GM21381 (cell line): Measurements from ENCODE around the gene PTPN23.

Experiments used
- ATAC-seq: cut with Tn5 transposase; IDR thresholded peaks from one replicate; pipeline ENCODE4 v1.9.1; 2021; ENCODE audit warnings: mild to moderate bottlenecking, moderate library complexity; ENCODE audit not compliant: unreplicated experiment

The PTPN23 gene

GRCh38 chr3:47370887-47371697 is 9.7 kb upstream of the PTPN23 start:
- no peak for ATAC-seq

- ATAC-seq, result no peak
These were observed 6.2 kb upstream of the PTPN23 start for GRCh38 chr3:47374587-47374986.

GRCh38 chr3:47376393-47376792 is 4.4 kb upstream of the PTPN23 start:
- ATAC-seq, result no peak

- ATAC-seq, result no peak
These were observed 3.6 kb upstream of the PTPN23 start for GRCh38 chr3:47377186-47377585.

GRCh38 chr3:47378869-47379268 is 2.0 kb upstream of the PTPN23 start:
- no peak for ATAC-seq

- ATAC-seq, result no peak
These were observed 1.4 kb upstream of the PTPN23 start for GRCh38 chr3:47379411-47379899.

GRCh38 chr3:47380026-47380600 is 708 bp upstream of the PTPN23 start:
- no peak for ATAC-seq

- ATAC-seq, result peak; percentile 66
These were observed 716 bp downstream of the PTPN23 start for GRCh38 chr3:47381317-47382157.

- ATAC-seq, result no peak
These were observed 3.6 kb downstream of the PTPN23 start for GRCh38 chr3:47384425-47384824.

- ATAC-seq, result no peak
These were observed 4.2 kb downstream of the PTPN23 start for GRCh38 chr3:47385007-47385406.

- no peak for ATAC-seq
These were observed 5.0 kb downstream of the PTPN23 start for GRCh38 chr3:47385796-47386195.

- ATAC-seq, result no peak
These were observed 12.1 kb downstream of the PTPN23 start for GRCh38 chr3:47392933-47393332.

GRCh38 chr3:47394140-47394870 is 13.5 kb downstream of the PTPN23 start:
- no peak for ATAC-seq

- ATAC-seq, result no peak
These were observed 14.1 kb downstream of the PTPN23 start for GRCh38 chr3:47394881-47395280.

GRCh38 chr3:47398228-47398627 is 17.4 kb downstream of the PTPN23 start:
- ATAC-seq, result no peak

- ATAC-seq, result no peak
These were observed 18.2 kb downstream of the PTPN23 start for GRCh38 chr3:47399016-47399415.

- no peak for ATAC-seq
These were observed 18.9 kb downstream of the PTPN23 start for GRCh38 chr3:47399531-47400270.

- no peak for ATAC-seq
These were observed 23.6 kb downstream of the PTPN23 start for GRCh38 chr3:47404431-47404876.

- ATAC-seq, result no peak
These were observed 24.4 kb downstream of the PTPN23 start for GRCh38 chr3:47404955-47405790.
